SH-SY5Y (cell line): ENCODE results near the gene YBX2.

Experiments
- GATA2 ChIP-seq: IDR thresholded peaks from 2 replicates; pipeline ENCODE4 v1.6.1; 2011; ENCODE audit warnings: mild to moderate bottlenecking, low read depth, low read length
- GATA3 ChIP-seq: IDR thresholded peaks from 2 replicates; pipeline ENCODE4 v1.6.1; 2011; ENCODE audit warnings: low read depth, mild to moderate bottlenecking, low read length, moderate library complexity

The YBX2 gene

GRCh38 chr17:7294614-7295153 is at the start of gene YBX2:
Gene YBX2 (minus strand): TSS chr17:7294639. CDS start chr17:7294500, 139 bp downstream.
- TF ChIP-seq GATA3 (no peak), GATA2 (no peak)

GRCh38 chr17:7343250-7343649 is 48.8 kb upstream of the YBX2 start:
- TF ChIP-seq GATA2, result no peak
- TF ChIP-seq GATA3, result no peak

GRCh38 chr17:7341842-7342241 is 47.4 kb upstream of the YBX2 start:
- TF ChIP-seq GATA3 (no peak), GATA2 (no peak)

GRCh38 chr17:7340179-7340578 is 45.7 kb upstream of the YBX2 start:
- TF ChIP-seq GATA3, result no peak
- TF ChIP-seq GATA2, result no peak

GRCh38 chr17:7336240-7337175 is 42.1 kb upstream of the YBX2 start, which contains the start of gene ACAP1:
Gene ACAP1 (plus strand): TSS chr17:7336529. CDS start chr17:7336735, 206 bp downstream.
- TF ChIP-seq GATA3, result no peak
- no peak for TF ChIP-seq GATA2

GRCh38 chr17:7334938-7335538 is 40.6 kb upstream of the YBX2 start:
- TF ChIP-seq GATA3 (no peak), GATA2 (no peak)

- no peak for TF ChIP-seq GATA3
- no peak for TF ChIP-seq GATA2
Observed at GRCh38 chr17:7332111-7332510, 37.7 kb upstream of the YBX2 start.

- TF ChIP-seq GATA2 (no peak), GATA3 (no peak)
Observed at GRCh38 chr17:7330638-7331015, 36.2 kb upstream of the YBX2 start.

- TF ChIP-seq GATA2 (no peak), GATA3 (no peak)
Observed at GRCh38 chr17:7329997-7330637, 35.7 kb upstream of the YBX2 start.

GRCh38 chr17:7329374-7329996 is 35.0 kb upstream of the YBX2 start:
- no peak for TF ChIP-seq GATA2
- no peak for TF ChIP-seq GATA3

- TF ChIP-seq GATA3 (no peak), GATA2 (no peak)
Observed at GRCh38 chr17:7328840-7329373, 34.5 kb upstream of the YBX2 start, which contains the start of gene NEURL4. Gene NEURL4 (minus strand): TSS chr17:7329335. CDS start chr17:7329312, 23 bp downstream.

GRCh38 chr17:7328009-7328408 is 33.6 kb upstream of the YBX2 start:
- TF ChIP-seq GATA2 (no peak), GATA3 (no peak)

- TF ChIP-seq GATA3 (no peak), GATA2 (no peak)
Observed at GRCh38 chr17:7327501-7327900, 33.1 kb upstream of the YBX2 start.
